ENCODE results near the gene SEMA4D.
A peak's percentile ranks its signal among the peaks of the same experiment; 100 is the strongest.

The SEMA4D gene

GRCh38 chr9:89422151-89422975 is 75.5 kb downstream of the SEMA4D start:
- TF ChIP-seq, protein P1, sequence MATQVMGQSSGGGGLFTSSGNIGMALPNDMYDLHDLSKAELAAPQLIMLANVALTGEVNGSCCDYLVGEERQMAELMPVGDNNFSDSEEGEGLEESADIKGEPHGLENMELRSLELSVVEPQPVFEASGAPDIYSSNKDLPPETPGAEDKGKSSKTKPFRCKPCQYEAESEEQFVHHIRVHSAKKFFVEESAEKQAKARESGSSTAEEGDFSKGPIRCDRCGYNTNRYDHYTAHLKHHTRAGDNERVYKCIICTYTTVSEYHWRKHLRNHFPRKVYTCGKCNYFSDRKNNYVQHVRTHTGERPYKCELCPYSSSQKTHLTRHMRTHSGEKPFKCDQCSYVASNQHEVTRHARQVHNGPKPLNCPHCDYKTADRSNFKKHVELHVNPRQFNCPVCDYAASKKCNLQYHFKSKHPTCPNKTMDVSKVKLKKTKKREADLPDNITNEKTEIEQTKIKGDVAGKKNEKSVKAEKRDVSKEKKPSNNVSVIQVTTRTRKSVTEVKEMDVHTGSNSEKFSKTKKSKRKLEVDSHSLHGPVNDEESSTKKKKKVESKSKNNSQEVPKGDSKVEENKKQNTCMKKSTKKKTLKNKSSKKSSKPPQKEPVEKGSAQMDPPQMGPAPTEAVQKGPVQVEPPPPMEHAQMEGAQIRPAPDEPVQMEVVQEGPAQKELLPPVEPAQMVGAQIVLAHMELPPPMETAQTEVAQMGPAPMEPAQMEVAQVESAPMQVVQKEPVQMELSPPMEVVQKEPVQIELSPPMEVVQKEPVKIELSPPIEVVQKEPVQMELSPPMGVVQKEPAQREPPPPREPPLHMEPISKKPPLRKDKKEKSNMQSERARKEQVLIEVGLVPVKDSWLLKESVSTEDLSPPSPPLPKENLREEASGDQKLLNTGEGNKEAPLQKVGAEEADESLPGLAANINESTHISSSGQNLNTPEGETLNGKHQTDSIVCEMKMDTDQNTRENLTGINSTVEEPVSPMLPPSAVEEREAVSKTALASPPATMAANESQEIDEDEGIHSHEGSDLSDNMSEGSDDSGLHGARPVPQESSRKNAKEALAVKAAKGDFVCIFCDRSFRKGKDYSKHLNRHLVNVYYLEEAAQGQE (IDR thresholded peaks at IDR 0.05; ENCODE audit: insufficient replicate concordance, low read depth): no peak
- peak; percentile 22; the same call in 1 of the 2 replicates for TF ChIP-seq SPI1 (IDR thresholded peaks at IDR 0.05; ENCODE audit: borderline replicate concordance, low read depth)
- H3K27ac ChIP-seq (replicated peaks): peak overlapping the region; percentile 64
- no peak overlapping the region for H3K4me3 ChIP-seq (replicated peaks; ENCODE audit: insufficient read depth, low read length)
- DNase-seq (ENCODE audit: low read depth in 1 of 2, low spot score in 1 of 2): peak in 1 of 2 experiments; percentile 31
- H3K27me3 ChIP-seq (ENCODE audit: insufficient read depth, poor library complexity, severe bottlenecking): no peaks in the 10 kb centered on the region

DNA sequence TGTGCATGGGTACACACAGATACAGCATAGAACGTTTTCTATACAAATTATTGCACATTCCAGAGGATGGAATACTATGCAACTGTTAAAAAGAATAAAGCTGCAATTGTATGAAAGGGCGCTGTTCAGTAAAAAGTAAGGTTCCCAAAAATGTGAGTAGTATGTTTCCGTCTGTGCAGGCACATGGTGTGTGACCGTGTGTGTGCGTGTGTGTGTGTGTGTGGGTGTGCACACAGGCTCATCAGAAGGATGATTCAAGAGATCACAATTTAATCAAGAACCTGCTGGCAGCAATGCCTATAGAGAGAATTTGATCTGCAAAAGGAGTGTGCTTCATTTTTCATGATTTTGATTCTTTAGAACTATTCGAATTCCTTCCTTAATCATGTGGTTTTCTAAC is 76.3 kb downstream of the SEMA4D start:
- Histone ChIP-seq H3K27ac (replicated peaks) (peak overlapping the region; percentile 64; the same call in 1 of the 2 replicates), H3K27me3 (ENCODE audit: insufficient read depth, poor library complexity, severe bottlenecking) (no peaks in the 10 kb centered on the region), H3K4me3 (replicated peaks; ENCODE audit: insufficient read depth, low read length) (no peak overlapping the region)
- TF ChIP-seq GABPA (IDR thresholded peaks at IDR 0.05; ENCODE audit: low read depth): no peak
- TF ChIP-seq POLR2AphosphoS5 (IDR thresholded peaks at IDR 0.05; ENCODE audit: low read depth): no peak
- no peak for TF ChIP-seq SPI1 (IDR thresholded peaks at IDR 0.05; ENCODE audit: borderline replicate concordance, low read depth)
- TF ChIP-seq, protein P1 (IDR thresholded peaks at IDR 0.05; ENCODE audit: insufficient replicate concordance, low read depth): no peak
- TF ChIP-seq, protein P2, sequence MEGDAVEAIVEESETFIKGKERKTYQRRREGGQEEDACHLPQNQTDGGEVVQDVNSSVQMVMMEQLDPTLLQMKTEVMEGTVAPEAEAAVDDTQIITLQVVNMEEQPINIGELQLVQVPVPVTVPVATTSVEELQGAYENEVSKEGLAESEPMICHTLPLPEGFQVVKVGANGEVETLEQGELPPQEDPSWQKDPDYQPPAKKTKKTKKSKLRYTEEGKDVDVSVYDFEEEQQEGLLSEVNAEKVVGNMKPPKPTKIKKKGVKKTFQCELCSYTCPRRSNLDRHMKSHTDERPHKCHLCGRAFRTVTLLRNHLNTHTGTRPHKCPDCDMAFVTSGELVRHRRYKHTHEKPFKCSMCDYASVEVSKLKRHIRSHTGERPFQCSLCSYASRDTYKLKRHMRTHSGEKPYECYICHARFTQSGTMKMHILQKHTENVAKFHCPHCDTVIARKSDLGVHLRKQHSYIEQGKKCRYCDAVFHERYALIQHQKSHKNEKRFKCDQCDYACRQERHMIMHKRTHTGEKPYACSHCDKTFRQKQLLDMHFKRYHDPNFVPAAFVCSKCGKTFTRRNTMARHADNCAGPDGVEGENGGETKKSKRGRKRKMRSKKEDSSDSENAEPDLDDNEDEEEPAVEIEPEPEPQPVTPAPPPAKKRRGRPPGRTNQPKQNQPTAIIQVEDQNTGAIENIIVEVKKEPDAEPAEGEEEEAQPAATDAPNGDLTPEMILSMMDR (IDR thresholded peaks at IDR 0.05; ENCODE audit: insufficient read depth, low read length): no peak
- no peak for DNase-seq (ENCODE audit: low read depth in 1 of 2, low spot score in 1 of 2)

DNA sequence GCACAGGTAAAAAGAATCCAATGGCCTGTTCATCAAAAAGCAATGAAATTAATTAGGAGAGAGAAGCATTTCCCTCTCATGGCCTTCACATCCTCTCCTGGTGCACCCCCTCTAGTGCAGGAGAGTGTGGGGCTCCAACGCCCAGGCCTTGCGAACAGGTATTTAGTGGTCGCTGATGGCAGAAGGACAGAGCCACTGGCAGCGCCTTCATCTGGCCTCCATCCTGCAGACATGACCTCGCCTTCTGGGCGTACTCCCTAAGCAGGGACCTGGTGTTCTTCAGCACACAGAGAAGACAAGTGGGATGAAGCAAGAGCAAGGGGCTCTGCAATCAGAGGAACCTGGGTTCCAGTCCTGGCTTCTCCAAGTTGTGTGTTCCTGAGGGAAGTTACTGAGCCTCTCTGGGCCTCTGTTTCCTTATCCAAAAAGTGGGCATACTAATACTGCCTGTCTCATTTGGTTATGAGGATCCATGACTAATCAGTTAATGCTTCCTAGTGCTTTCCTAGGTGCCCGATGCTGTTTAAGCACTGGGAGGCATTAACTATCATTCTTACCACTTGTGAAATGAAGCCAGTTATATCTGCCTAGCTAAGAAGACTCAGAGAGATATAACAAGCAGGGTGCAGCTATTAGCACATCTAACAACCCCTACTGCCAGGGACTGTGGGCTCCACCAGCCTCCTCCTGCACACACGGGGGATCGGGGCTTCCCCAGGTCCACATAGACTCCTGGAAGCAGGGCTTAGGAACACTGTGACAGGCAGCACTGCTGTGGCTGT is 77.3 kb downstream of the SEMA4D start:
- DNase-seq (ENCODE audit: low read depth in 1 of 2, low spot score in 1 of 2): no peak
- TF ChIP-seq SPI1 (IDR thresholded peaks at IDR 0.05; ENCODE audit: borderline replicate concordance, low read depth) (no peak), GABPA (IDR thresholded peaks at IDR 0.05; ENCODE audit: low read depth) (no peak), POLR2AphosphoS5 (IDR thresholded peaks at IDR 0.05; ENCODE audit: low read depth) (no peak)
- TF ChIP-seq, protein P1 (IDR thresholded peaks at IDR 0.05; ENCODE audit: insufficient replicate concordance, low read depth): no peak
- TF ChIP-seq, protein P2 (IDR thresholded peaks at IDR 0.05; ENCODE audit: insufficient read depth, low read length): no peak
- no peak overlapping the region for H3K4me3 ChIP-seq (replicated peaks; ENCODE audit: insufficient read depth, low read length)
- H3K27me3 ChIP-seq (ENCODE audit: insufficient read depth, poor library complexity, severe bottlenecking): no peaks in the 10 kb centered on the region
- no peak overlapping the region for H3K27ac ChIP-seq (replicated peaks)

All from HL-60 (cell line).